HEK293 (cell line): Measurements from ENCODE around the gene CHST8.
"Not testable (repeated sequence)": the region's sequence is repeated elsewhere in the genome, so short reads cannot be mapped to it uniquely, and the experiment has no call there.

Experiments
- CTCF ChIA-PET: fragments of 350-600 bp; formaldehyde crosslinking; extraction: SDS; loops from one replicate; lab custom pipeline; 2021; ENCODE audit warnings: antibody characterized with exemption; lab: Yijun Ruan, JAX
- POLR2A ChIA-PET: fragments of 300-600 bp; formaldehyde crosslinking; extraction: SDS; loops from one replicate; lab custom pipeline; 2020; ENCODE audit warnings: antibody characterized with exemption, inconsistent platforms; lab: Yijun Ruan, JAX
- H3K27ac ChIP-seq: fragments of 200-500 bp; sonication (Bioruptor generic); 2 replicates; pipeline ENCODE4 v1.5.1; 2014; ENCODE audit warnings: low read depth, low read length, control low read depth, inconsistent platforms; ENCODE audit errors: extremely low read depth
- H3K36me3 ChIP-seq, 2 experiments: fragments of 200-500 bp in 1 of 2; sonication (Bioruptor generic) in 1 of 2; 1 replicate in 1 of 2; 2 replicates in 1 of 2; pipeline ENCODE4 v1.5.1; 2014 to 2017; ENCODE audit warnings: inconsistent platforms in 2 of 2, low read length in 2 of 2; ENCODE audit not compliant: control insufficient read depth in 2 of 2, insufficient read depth in 1 of 2
- H3K4me1 ChIP-seq: fragments of 200-500 bp; sonication (Bioruptor generic); 2 replicates; pipeline ENCODE4 v1.5.1; 2014; ENCODE audit warnings: mild to moderate bottlenecking, low read length, inconsistent platforms; ENCODE audit not compliant: control insufficient read depth, insufficient read depth
- H3K4me3 ChIP-seq: 2 replicates; pipeline ENCODE4 v1.5.1; 2011; ENCODE audit warnings: low read depth, mild to moderate bottlenecking, control low read depth, low read length, moderate library complexity
- H3K9me3 ChIP-seq: fragments of 200-500 bp; sonication (Bioruptor generic); 2 replicates; pipeline ENCODE4 v1.5.1; 2014; ENCODE audit warnings: low read depth, low read length, inconsistent platforms; ENCODE audit not compliant: control insufficient read depth, insufficient read depth
- KLF10 ChIP-seq: fragments of 450-650 bp; IDR thresholded peaks from 2 replicates; pipeline ENCODE4 v1.5.1; 2018; ENCODE audit warnings: missing biosample characterization, mild to moderate bottlenecking, missing genetic modification characterization
- OVOL3 ChIP-seq: fragments of 450-650 bp; formaldehyde crosslinking; IDR thresholded peaks from 2 replicates; pipeline ENCODE4 v1.5.1; 2016; ENCODE audit warnings: missing biosample characterization, missing genetic modification characterization
- SCRT2 ChIP-seq: fragments of 450-650 bp; formaldehyde crosslinking; IDR thresholded peaks from 2 replicates; pipeline ENCODE4 v1.5.1; 2016; ENCODE audit warnings: missing biosample characterization, missing genetic modification characterization
- SP2 ChIP-seq: fragments of 450-650 bp; formaldehyde crosslinking; IDR thresholded peaks from 2 replicates; pipeline ENCODE4 v1.5.1; 2016; ENCODE audit warnings: missing biosample characterization, missing genetic modification characterization
- ZIC2 ChIP-seq: fragments of 450-650 bp; formaldehyde crosslinking; IDR thresholded peaks from 2 replicates; pipeline ENCODE4 v1.5.1; 2016; ENCODE audit warnings: missing biosample characterization, missing genetic modification characterization
- ZNF23 ChIP-seq: fragments of 450-650 bp; formaldehyde crosslinking; IDR thresholded peaks from 2 replicates; pipeline ENCODE4 v1.5.1; 2016; ENCODE audit warnings: missing biosample characterization, missing genetic modification characterization, borderline replicate concordance
- ZNF324 ChIP-seq: fragments of 450-650 bp; formaldehyde crosslinking; IDR thresholded peaks from 2 replicates; pipeline ENCODE4 v1.5.1; 2016; ENCODE audit warnings: missing biosample characterization, missing genetic modification characterization
- ZNF585B ChIP-seq: fragments of 450-650 bp; formaldehyde crosslinking; IDR thresholded peaks from 2 replicates; pipeline ENCODE4 v1.5.1; 2016; ENCODE audit warnings: missing biosample characterization, missing genetic modification characterization
- ZNF624 ChIP-seq: fragments of 450-650 bp; formaldehyde crosslinking; IDR thresholded peaks from 2 replicates; pipeline ENCODE4 v1.5.1; 2017; ENCODE audit warnings: missing biosample characterization, missing genetic modification characterization
- ZNF626 ChIP-seq: fragments of 450-650 bp; sonication (Bioruptor Pico); formaldehyde crosslinking; IDR thresholded peaks from 2 replicates; pipeline ENCODE4 v1.5.1; 2018; ENCODE audit warnings: missing biosample characterization, missing genetic modification characterization, inconsistent platforms
- ZNF629 ChIP-seq: fragments of 450-650 bp; formaldehyde crosslinking; IDR thresholded peaks from 2 replicates; pipeline ENCODE4 v1.5.1; 2017; ENCODE audit warnings: missing biosample characterization, missing genetic modification characterization
- ZNF664 ChIP-seq: fragments of 450-650 bp; formaldehyde crosslinking; IDR thresholded peaks from 2 replicates; pipeline ENCODE4 v1.5.1; 2016; ENCODE audit warnings: missing biosample characterization, missing genetic modification characterization
- ZNF768 ChIP-seq: fragments of 450-650 bp; formaldehyde crosslinking; IDR thresholded peaks from 2 replicates; pipeline ENCODE4 v1.5.1; 2018; ENCODE audit warnings: missing biosample characterization, mild to moderate bottlenecking, missing genetic modification characterization
- TF ChIP-seq, protein P1 (sequence below): fragments of 450-650 bp; IDR thresholded peaks from 2 replicates; pipeline ENCODE4 v1.5.1; 2018; ENCODE audit warnings: missing biosample characterization, missing genetic modification characterization
- TF ChIP-seq, protein P2 (sequence below): fragments of 450-650 bp; formaldehyde crosslinking; IDR thresholded peaks from 2 replicates; pipeline ENCODE4 v1.5.1; 2016; ENCODE audit warnings: missing biosample characterization, missing genetic modification characterization, low read depth
- TF ChIP-seq, protein P3 (sequence below): sonication (generic); formaldehyde crosslinking; IDR thresholded peaks from 2 replicates; pipeline ENCODE4 v1.8.1; 2022; ENCODE audit warnings: mild to moderate bottlenecking, moderate library complexity, missing genetic modification reagents
- TF ChIP-seq, protein P4 (sequence below): fragments of 450-650 bp; formaldehyde crosslinking; IDR thresholded peaks from 2 replicates; pipeline ENCODE4 v1.5.1; 2017; ENCODE audit warnings: missing biosample characterization, missing genetic modification characterization
- TF ChIP-seq, protein P5 (sequence below): fragments of 450-650 bp; formaldehyde crosslinking; IDR thresholded peaks from 2 replicates; pipeline ENCODE4 v1.5.1; 2016; ENCODE audit warnings: missing biosample characterization, missing genetic modification characterization, low read depth

The CHST8 gene

DNA sequence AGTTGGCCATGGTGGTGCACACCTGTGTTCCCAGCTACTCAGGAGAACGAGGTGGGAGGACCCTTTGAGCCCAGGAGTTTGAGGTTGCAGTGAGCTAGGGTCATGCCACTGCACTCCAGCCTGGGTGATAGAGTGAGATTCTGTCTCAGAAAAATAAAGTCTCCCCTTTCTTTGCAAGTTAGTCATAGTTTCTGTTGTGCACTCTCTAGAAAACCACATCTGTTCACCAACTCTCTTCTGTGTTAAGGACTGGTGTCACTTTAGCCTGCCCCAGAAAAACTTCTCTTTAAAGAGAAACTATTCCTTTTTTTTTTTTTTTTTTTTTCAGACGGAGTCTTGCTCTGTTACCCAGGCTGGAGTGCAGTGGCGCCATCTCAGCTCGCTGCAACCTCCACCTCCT lies 4.9 kb upstream of the CHST8 start (continued):
- TF ChIP-seq ZNF324 (no peak), ZNF626 (tag by site-specific recombination) (no peak), ZNF23 (tag by site-specific recombination) (no peak), ZNF664 (tag by site-specific recombination) (no peak), OVOL3 (tag by site-specific recombination) (no peak), ZNF585B (tag by site-specific recombination) (no peak), SP2 (no peak), ZNF768 (no peak)

DNA sequence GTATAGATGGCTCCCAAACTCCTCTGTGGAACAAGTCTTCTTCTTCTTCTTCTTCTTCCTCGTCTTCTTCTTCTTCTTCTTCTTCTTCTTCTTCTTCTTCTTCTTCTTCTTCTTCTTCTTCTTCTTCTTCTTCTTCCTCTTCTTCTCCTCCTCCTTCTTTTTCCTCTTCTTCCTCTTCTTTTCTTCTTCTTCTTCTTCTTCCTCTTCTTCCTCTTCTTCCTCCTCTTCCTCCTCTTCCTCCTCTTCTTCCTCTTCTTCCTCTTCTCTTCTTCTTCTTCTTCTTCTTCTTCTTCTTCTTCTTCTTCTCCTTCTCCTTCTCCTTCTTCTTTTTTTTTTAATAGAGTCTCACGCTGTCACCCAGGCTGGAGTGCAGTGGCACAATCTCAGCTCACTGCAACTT lies 3.4 kb upstream of the CHST8 start:
- H3K36me3 ChIP-seq, H3K9me3 ChIP-seq, H3K4me1 ChIP-seq, H3K4me3 ChIP-seq, H3K27ac ChIP-seq: not testable (repeated sequence)
- TF ChIP-seq, protein P1, sequence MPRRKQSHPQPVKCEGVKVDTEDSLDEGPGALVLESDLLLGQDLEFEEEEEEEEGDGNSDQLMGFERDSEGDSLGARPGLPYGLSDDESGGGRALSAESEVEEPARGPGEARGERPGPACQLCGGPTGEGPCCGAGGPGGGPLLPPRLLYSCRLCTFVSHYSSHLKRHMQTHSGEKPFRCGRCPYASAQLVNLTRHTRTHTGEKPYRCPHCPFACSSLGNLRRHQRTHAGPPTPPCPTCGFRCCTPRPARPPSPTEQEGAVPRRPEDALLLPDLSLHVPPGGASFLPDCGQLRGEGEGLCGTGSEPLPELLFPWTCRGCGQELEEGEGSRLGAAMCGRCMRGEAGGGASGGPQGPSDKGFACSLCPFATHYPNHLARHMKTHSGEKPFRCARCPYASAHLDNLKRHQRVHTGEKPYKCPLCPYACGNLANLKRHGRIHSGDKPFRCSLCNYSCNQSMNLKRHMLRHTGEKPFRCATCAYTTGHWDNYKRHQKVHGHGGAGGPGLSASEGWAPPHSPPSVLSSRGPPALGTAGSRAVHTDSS (tag by site-specific recombination) = peak; percentile 93
- CTCF ChIA-PET = interaction anchor here (0.6 to 1.7 kb wide), 5 partner anchors 82 to 293 kb away, joined by 3 to 6 read pairs (median 4); no protein-coding TSS in a partner anchor
- POLR2A ChIA-PET = interaction anchor here (0.6 kb wide), 1 partner anchor 75 kb away, joined by 3 read pairs; no protein-coding TSS in a partner anchor

DNA sequence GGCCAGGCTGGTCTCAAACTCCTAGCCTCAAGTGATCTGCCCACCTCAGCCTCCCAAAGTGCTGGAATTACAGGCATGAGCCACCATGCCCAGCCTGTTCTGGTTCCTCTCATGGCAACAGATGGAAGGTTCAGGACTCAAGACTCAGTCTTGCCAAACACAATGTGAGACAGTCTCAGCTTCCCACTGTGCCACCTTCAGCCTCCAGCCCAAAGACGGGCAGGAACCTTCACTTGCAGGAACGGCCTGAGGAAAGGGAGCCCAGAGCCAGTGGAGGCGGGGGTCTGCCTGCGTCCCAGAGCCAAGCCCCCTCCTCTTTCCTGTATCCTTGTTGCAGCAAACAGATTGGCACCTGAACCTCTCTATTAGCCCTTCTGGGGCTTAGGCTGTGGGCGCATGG lies 2.9 kb upstream of the CHST8 start:
- H3K4me1 ChIP-seq = peaks cover 9% of the 10 kb centered on the region
- no peak overlapping the region for H3K27ac ChIP-seq
- CTCF ChIA-PET = interaction anchor here (0.6 to 1.7 kb wide), 3 partner anchors 92 to 294 kb away, joined by 3 to 6 read pairs (median 4); no protein-coding TSS in a partner anchor
- no peaks in the 10 kb centered on the region for H3K9me3 ChIP-seq
- POLR2A ChIA-PET = interaction anchor here (0.6 kb wide), 1 partner anchor 74 kb away, joined by 3 read pairs; no protein-coding TSS in a partner anchor
- no peaks in the 10 kb centered on the region for H3K36me3 ChIP-seq
- TF ChIP-seq SCRT2 (peak; percentile 15; the same call in 1 of the 2 replicates), ZNF624 (tag by site-specific recombination) (no peak)
- no peak overlapping the region for H3K4me3 ChIP-seq

DNA sequence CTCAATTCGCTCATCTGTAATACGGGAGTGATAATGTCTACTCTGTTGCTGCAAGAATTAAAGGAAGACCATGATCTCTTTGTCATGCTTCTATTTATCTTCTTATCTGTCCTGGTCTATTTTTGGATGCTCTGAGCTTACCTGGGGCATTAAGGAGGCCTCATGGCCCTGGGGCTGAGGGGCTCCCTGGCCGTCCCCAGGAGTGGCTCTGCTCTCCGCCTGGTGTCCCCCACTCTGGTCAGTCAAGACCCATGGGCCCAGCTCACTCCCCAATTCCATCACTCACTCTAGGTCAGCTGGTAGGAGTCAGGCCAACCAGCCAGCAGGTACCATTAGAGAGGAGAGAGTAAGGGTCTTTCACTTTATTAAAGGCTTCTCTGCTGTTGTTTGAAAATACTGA lies 1.1 kb upstream of the CHST8 start:
- TF ChIP-seq ZIC2 (tag by site-specific recombination) (no peak), KLF10 (tag by site-specific recombination) (no peak), ZNF629 (tag by site-specific recombination) (no peak), ZNF768 (no peak)
- TF ChIP-seq, protein P2, sequence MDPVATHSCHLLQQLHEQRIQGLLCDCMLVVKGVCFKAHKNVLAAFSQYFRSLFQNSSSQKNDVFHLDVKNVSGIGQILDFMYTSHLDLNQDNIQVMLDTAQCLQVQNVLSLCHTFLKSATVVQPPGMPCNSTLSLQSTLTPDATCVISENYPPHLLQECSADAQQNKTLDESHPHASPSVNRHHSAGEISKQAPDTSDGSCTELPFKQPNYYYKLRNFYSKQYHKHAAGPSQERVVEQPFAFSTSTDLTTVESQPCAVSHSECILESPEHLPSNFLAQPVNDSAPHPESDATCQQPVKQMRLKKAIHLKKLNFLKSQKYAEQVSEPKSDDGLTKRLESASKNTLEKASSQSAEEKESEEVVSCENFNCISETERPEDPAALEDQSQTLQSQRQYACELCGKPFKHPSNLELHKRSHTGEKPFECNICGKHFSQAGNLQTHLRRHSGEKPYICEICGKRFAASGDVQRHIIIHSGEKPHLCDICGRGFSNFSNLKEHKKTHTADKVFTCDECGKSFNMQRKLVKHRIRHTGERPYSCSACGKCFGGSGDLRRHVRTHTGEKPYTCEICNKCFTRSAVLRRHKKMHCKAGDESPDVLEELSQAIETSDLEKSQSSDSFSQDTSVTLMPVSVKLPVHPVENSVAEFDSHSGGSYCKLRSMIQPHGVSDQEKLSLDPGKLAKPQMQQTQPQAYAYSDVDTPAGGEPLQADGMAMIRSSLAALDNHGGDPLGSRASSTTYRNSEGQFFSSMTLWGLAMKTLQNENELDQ (tag by site-specific recombination) = no peak
- TF ChIP-seq, protein P3, sequence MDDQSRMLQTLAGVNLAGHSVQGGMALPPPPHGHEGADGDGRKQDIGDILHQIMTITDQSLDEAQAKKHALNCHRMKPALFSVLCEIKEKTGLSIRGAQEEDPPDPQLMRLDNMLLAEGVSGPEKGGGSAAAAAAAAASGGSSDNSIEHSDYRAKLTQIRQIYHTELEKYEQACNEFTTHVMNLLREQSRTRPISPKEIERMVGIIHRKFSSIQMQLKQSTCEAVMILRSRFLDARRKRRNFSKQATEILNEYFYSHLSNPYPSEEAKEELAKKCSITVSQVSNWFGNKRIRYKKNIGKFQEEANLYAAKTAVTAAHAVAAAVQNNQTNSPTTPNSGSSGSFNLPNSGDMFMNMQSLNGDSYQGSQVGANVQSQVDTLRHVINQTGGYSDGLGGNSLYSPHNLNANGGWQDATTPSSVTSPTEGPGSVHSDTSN = no peak
- TF ChIP-seq, protein P4, sequence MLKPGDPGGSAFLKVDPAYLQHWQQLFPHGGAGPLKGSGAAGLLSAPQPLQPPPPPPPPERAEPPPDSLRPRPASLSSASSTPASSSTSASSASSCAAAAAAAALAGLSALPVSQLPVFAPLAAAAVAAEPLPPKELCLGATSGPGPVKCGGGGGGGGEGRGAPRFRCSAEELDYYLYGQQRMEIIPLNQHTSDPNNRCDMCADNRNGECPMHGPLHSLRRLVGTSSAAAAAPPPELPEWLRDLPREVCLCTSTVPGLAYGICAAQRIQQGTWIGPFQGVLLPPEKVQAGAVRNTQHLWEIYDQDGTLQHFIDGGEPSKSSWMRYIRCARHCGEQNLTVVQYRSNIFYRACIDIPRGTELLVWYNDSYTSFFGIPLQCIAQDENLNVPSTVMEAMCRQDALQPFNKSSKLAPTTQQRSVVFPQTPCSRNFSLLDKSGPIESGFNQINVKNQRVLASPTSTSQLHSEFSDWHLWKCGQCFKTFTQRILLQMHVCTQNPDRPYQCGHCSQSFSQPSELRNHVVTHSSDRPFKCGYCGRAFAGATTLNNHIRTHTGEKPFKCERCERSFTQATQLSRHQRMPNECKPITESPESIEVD (tag by site-specific recombination) = no peak
- TF ChIP-seq, protein P5, sequence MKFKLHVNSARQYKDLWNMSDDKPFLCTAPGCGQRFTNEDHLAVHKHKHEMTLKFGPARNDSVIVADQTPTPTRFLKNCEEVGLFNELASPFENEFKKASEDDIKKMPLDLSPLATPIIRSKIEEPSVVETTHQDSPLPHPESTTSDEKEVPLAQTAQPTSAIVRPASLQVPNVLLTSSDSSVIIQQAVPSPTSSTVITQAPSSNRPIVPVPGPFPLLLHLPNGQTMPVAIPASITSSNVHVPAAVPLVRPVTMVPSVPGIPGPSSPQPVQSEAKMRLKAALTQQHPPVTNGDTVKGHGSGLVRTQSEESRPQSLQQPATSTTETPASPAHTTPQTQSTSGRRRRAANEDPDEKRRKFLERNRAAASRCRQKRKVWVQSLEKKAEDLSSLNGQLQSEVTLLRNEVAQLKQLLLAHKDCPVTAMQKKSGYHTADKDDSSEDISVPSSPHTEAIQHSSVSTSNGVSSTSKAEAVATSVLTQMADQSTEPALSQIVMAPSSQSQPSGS (tag by site-specific recombination) = no peak
- Histone ChIP-seq H3K27ac (no peak overlapping the region), H3K36me3 (no peaks in the 10 kb centered on the region), H3K4me1 (peaks cover 9% of the 10 kb centered on the region), H3K9me3 (no peaks in the 10 kb centered on the region), H3K4me3 (no peak overlapping the region)
- CTCF ChIA-PET = interaction anchor here (0.5 to 1.4 kb wide), 7 partner anchors 11 to 475 kb away, joined by 3 to 5 read pairs (median 4); no protein-coding TSS in a partner anchor
- POLR2A ChIA-PET = interaction anchor here (1.3 kb wide), 1 partner anchor 58 kb away, joined by 3 read pairs; no protein-coding TSS in a partner anchor
